Measurements from ENCODE around the gene PLGLB2.
"Not testable (repeated sequence)": the region's sequence is repeated elsewhere in the genome, so short reads cannot be mapped to it uniquely, and the experiment has no call there.

DNA sequence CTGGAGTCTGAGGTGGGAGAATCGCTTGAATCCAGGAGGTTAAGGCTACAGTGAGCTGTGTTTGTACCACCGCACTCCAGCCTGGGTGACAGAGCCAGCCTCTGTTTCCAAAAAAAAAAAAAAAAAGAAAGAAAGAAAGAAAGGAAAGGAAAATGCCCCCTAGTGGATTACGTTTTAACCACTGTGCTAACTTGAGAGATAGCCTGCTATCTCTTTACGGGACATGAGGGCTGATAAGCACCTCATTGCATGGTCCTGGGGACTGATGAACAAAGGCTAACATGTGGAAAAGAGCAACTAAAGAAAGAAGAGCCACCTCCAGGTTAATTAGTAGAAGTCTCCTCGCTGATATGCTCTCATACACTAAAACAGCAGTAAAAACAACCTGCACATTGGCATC is 4.2 kb upstream of the PLGLB2 start:
- not testable (repeated sequence) for TF ChIP-seq SP1 (CRISPR knock-in tag; conservative IDR thresholded peaks at IDR 0.05); ZNF232 (CRISPR knock-in tag; IDR thresholded peaks at IDR 0.05)
- TF ChIP-seq, protein P1, sequence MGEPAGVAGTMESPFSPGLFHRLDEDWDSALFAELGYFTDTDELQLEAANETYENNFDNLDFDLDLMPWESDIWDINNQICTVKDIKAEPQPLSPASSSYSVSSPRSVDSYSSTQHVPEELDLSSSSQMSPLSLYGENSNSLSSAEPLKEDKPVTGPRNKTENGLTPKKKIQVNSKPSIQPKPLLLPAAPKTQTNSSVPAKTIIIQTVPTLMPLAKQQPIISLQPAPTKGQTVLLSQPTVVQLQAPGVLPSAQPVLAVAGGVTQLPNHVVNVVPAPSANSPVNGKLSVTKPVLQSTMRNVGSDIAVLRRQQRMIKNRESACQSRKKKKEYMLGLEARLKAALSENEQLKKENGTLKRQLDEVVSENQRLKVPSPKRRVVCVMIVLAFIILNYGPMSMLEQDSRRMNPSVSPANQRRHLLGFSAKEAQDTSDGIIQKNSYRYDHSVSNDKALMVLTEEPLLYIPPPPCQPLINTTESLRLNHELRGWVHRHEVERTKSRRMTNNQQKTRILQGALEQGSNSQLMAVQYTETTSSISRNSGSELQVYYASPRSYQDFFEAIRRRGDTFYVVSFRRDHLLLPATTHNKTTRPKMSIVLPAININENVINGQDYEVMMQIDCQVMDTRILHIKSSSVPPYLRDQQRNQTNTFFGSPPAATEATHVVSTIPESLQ (CRISPR knock-in tag; IDR thresholded peaks at IDR 0.05), result not testable (repeated sequence)
